ENCODE measurements around the gene CNOT8.

Gene CNOT8

GRCh38 chr5:154836225-154836624, 22.2 kb upstream of the CNOT8 start:
- DNase-seq: no peak

- no peak for DNase-seq
Observed at GRCh38 chr5:154837009-154837901, 21.2 kb upstream of the CNOT8 start.

DNA sequence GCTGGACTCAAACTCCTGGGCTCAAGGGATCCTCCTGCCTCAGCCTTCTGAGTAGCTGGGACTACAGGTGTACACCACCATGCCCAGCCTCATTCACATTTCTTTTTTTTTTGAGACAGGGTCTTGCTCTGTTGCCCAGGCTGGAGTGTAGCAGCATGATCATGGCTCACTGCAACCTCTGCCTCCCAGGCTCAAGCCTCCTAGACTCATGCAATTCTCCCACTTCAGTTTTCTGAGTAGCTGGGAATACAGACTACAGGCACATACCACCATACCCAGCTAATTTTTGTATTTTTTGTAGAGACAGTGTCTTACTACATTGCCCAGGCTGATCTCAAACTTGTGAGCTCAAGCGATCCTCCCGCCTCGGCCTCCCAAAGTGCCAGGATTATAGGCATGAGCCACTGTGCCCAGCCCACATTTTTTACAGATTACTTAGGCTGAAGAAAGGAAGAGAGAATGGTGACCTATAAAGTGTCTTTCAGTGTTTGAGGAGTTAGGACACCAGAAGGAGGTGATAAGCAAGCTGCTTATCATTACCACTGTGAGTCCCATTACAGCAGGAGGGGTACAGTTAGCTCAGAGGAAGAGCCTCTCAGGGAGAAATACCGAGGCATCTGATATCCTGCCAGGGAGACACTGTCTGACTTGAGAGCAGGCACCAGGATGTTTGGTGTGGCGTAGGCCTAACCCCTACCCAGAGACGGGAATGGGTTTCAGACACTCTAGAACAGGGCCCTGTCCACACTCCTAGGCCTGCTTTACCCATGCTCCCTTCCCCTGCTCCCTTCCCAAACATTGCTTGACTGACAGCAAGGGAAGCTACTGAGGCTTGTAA, 17.8 kb upstream of the CNOT8 start:
- no peak for DNase-seq

- no peak for DNase-seq
Observed at GRCh38 chr5:154841273-154841661, 17.2 kb upstream of the CNOT8 start.

- DNase-seq: no peak
Observed at GRCh38 chr5:154842689-154843530, 15.5 kb upstream of the CNOT8 start.

DNA sequence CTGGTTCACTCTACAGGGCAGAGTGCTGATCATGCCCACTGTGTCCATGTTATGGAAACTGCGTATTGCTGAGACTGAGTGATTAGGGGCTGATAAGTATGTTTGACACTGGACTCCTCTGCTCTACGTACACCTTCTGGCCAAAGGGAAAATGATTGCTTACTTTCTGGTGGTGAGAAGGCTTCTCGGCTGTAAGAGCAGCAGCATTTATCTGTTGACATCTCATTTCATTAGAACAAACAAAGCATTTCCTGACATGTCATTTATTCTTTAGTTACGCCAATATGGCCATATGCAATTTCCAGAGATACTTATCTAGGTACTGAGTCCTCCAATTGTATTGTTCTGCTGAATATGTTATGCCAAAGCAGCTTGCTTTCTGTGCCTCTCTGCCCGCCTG, 13.6 kb upstream of the CNOT8 start:
- DNase-seq: no peak

DNA sequence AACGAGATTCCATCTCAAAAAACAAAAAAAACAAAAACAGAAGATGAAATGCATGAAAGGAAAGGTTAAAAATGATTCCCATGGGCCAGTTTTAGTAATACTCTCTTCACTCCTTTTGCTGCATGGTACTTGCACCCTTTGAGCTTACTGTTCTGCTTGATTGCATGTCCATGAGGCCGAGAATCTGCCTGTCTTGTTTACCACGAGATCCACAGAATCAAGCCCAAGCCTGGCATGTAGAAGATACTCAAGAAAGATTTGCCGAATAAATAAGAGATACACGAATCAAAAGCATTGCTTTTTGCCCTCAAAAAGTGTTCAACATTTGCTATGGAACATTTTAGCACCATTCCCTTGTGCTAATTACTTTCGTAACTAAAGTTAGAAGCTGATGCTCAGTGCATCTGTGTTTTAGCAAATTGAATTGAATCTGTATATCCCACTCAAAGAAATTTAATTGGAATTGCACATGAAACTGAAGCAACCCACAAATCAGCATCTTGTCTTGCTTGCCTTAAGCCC, 9.1 kb upstream of the CNOT8 start:
- DNase-seq: no peak

GRCh38 chr5:154849791-154850201, 8.6 kb upstream of the CNOT8 start:
- DNase-seq: no peak

DNA sequence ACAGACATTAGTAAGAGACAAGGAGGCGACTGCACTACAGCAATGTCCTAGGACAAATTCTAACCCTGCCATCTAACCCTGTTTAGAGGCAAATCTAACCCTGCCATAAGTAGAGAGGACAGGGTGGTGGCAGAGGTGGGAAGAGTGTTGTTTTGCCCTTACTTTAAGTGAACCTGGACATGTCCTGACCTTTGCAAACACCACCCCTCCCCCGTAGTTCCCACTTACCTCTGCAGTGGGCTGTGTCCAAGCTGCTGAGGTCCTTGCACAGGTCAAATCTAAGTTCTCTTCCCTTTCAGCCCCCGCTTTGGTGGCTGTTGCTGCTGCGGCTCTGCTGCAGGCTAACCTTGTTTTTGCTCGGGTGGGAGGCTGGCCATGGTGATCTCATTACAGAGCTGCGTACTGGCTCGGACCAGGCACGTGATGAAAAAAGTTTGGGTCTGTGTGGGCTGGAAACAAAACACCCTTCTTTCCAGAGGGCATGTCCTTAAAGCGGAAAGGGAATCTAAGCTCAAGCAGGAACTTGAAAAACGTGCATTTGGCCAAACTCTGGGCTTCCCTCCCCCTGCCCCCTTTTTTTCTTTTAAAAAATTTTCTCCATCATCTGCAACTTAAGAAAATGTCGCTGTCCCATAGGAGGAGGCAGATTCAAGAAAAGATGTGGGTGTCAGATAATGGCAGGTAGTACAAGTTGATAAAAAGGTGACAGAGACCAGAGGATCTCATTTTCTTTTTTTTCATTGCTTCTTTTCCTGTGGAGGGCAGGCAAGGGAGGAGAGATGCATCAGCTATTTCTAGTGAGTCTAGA, 8.0 kb upstream of the CNOT8 start, which contains the start of gene FAXDC2:
FAXDC2 (minus strand) TSS at position 349 of the 808 bp plus-strand sequence. CDS start 12,425 bp downstream, outside the sequence.
- DNase-seq: no peak

GRCh38 chr5:154851351-154851750, 7.1 kb upstream of the CNOT8 start:
- DNase-seq: no peak

DNA sequence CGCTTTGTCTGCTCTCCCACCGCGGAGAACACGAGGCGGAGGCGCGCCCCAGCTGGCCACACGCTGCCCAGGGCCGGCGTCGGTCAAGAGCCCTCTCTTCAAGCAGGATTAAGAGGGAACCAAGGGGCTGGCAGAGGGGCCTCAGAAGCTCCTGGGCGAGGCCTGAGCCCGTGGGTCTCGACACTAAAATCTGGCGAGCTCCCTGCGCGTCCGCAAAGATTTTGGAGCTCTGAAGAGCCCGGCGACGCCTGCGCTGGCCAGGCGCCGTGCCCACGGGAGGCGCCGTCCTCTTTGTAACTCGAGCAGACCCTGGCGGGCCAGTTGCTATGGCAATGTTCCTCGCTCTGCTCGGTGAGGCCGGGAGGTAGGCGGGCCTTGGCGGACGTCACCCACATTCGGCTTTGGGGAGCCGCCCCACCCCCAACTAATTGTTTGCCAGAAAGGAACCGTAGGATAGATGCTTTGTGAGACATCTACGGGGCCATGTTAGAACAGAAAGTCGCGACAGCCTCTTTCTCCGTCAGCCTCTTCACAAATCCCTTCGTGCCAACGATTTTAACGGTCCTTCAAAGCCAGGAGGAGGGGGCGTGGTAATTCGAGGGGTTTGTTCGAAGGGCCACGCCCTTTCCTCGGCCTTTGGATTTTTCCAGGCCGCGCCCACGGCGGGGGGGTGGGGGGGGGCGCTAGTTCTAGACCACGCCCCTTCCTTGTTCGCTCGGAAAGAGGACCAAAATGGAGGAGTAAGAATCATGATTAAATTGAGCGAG, 714 bp upstream of the CNOT8 start:
- peak; percentile 76 for DNase-seq

DNA sequence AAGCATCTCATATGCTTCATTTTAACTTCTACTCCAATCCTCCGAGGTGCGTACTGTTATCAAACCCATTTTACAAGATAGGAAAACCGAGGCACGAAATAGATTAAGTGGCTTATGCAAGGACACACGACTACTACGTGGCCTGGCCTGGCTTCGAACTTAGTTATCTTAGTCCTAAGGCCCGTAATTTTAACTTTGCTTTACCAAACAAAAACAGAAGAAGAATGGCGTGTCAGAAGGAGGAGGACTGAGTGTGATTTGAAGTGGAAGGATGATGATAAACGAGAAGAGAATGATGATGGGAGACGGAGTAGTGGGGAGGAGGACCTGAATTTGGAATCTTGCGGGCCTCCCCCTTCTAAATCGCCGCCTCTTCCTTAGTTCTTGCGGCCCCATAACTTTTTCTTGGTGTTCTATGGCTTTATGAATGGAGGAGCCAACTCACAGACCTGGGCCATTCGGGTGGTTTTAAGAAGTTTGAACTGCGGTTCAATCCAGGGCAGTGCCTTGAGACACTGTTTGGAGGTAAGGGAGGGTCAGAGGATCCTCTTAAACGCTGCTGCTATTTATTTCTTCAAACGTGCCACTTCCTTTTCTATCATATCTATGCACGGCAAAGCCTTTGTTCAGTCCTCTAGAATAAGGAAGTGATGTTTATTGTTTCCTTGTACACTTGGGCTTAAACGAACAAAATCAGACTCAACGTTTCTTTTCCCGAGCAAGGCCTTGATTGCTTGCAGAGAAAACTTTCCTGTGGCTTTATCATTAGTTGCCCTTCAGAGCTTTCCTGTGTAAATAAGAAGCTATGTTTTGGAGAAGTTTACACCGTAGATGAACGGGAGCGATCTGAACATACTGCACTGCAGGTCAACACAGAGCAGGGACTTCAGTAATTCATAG, 795 bp downstream of the CNOT8 start:
- DNase-seq: no peak

DNA sequence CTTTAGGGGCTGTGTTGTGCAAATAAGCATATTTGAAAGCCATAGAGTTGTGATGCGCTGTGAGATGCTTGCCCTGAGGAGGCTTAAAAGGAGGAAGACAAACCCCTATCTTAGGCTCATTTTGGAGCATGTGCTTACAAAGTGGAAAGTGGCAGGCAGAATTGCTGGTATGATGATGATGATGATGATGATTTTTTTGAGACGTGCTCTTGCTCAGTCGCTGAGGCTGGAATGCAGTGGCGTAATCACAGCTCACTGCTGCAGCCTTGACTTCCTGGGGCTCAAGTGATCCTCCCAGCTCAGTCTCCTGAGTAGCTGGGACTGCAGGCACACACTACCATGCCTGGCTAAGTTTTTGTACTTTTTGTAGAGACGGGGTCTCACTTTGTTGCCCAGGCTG, 1.7 kb downstream of the CNOT8 start:
- DNase-seq: no peak

GRCh38 chr5:154860765-154861164, 2.3 kb downstream of the CNOT8 start:
- no peak for DNase-seq

DNA sequence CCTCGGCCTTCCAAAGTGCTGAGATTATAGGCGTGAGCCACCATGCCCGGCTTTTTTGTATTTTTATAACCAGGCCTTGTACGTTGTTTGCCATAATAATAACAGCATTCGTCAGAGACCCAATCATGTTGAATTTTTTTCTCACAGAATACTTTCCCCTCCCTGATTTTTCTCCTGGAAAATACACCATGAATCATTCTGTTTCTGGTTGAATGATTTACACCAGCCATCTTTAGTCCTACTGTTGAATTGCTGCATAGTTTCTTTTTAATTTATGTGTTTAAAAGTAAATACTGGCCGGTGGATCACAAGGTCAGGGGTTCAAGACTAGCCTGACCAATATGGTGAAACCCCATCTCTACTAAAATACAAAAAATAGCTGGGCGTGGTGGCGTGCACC, 3.5 kb downstream of the CNOT8 start:
- DNase-seq: no peak

DNA sequence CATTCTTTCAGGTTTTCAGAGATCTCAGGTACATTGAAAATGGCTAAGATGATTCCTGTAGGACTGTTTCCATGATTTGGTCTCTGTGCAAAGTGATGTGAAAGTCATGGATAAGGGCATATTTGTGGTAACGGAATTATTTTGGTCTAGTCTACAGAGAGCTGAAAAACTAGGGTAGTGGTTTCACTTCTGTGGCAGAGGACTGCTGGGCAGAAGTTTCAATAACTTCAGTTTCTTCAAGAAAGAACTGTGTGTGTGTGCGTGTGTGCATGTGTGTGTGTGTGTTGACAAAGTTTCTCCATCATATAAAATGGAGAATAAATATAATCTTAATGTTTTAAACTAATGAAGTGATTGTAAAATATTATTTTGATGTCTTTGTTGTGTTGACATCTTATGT, 4.3 kb downstream of the CNOT8 start:
- DNase-seq: no peak

GRCh38 chr5:154863291-154864080, 5.1 kb downstream of the CNOT8 start:
- no peak for DNase-seq

DNA sequence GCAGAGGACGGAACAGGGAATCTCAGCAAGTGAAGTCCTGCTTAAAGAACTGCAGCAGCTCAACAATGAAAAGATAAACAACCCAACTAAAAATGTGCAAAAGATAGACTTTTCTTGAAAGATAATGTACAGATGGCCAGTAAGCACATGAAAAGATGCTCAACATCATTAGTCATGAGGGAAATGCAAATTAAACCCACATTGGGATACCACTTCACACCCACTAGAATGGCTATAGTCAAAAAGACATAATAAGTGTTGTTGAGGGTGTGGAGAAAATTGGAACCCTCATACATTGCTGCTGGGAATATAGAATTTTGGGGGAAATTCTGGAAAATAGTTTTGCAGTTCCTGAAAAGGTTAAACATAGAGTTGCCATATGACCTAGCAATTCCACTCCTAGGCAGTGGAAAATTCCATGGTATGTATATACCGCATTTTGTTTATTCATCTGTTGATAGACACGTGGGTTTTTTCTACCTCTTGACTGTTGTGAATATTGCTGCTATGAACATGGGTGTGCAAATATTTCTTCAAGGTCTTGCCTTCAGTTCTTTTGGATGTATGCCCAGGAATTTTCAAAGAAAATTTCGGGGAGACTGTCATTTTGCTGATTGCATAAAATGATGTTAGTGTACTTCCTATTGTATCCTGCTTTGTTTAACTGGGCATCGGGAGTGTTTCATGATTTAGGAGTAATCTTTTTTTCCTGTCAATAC, 7.2 kb downstream of the CNOT8 start:
- no peak for DNase-seq

All from stimulated activated CD4-positive, alpha-beta T cell treated with anti-CD3 and anti-CD28 coated beads, Interleukin-4, amount 100 ng/mL, for 1 hour (primary cell).